ENCODE measurements around the gene SERTAD3. TPM values are rescaled to one million over a fixed set of nuclear protein-coding genes. Genes with fewer than 3 reads are reported as not detected.
A peak's percentile ranks its signal among the peaks of the same experiment; 100 is the strongest.

The SERTAD3 gene
- total and polyA plus RNA-seq, 10 of the 15 experiments (the other 5 are each of a cell fraction or from before 2014, with no cell fraction given): 4.2 to 22.4 (median 13.7) TPM

GRCh38 chr19:40425450-40426287 is 18.5 kb downstream of the SERTAD3 start, which contains the start of gene SERTAD1 (continued):
- TF ChIP-seq ZBTB4 (CRISPR knock-in tag; IDR thresholded peaks at IDR 0.05): no peak
- TF ChIP-seq ASH2L (IDR thresholded peaks at IDR 0.05; ENCODE audit: borderline replicate concordance, low read depth): 0 out of 2 replicates have a peak, but pooled peaks have one; percentile 54
- no peak for TF ChIP-seq KDM1A (IDR thresholded peaks at IDR 0.05; ENCODE audit: borderline replicate concordance)
- no peak for TF ChIP-seq ZNF24 (IDR thresholded peaks at IDR 0.05)
- TF ChIP-seq TCF7 (IDR thresholded peaks at IDR 0.05; ENCODE audit: borderline replicate concordance): no peak
- no peak for TF ChIP-seq RELB (IDR thresholded peaks at IDR 0.05; ENCODE audit: low read depth)
- TF ChIP-seq KLF5 (IDR thresholded peaks at IDR 0.05; ENCODE audit: partially characterized antibody): no peak
- TF ChIP-seq CREB1 (IDR thresholded peaks at IDR 0.05; ENCODE audit: low read depth): peak; percentile 65
- peak; percentile 91 for TF ChIP-seq SMARCA5 (IDR thresholded peaks at IDR 0.05)
- peak; percentile 35 for TF ChIP-seq SKIL (IDR thresholded peaks at IDR 0.05; ENCODE audit: low read depth, poor library complexity, severe bottlenecking)
- no peak; the same call in none of the 2 replicates for TF ChIP-seq MTA2 (IDR thresholded peaks at IDR 0.05; ENCODE audit: low read depth)
- peak; percentile 96 for TF ChIP-seq POLR2AphosphoS2 (IDR thresholded peaks at IDR 0.05; ENCODE audit: low read depth, low read length)
- no peak for TF ChIP-seq SUZ12 (IDR thresholded peaks at IDR 0.05; ENCODE audit: unreplicated experiment)
- no peak for TF ChIP-seq SUPT20H (IDR thresholded peaks at IDR 0.05; ENCODE audit: borderline replicate concordance, control insufficient read depth, low read depth, low read length)

Measured in GM12878 (cell line).